B cell (primary cell): ENCODE measurements around the gene JMJD1C.

Experiments used
- EZH2 ChIP-seq: IDR thresholded peaks from 2 replicates; pipeline ENCODE4 v1.6.1; 2012; ENCODE audit warnings: borderline replicate concordance, low read depth, mild to moderate bottlenecking, moderate library complexity, low read length; ENCODE audit not compliant: insufficient read depth, poor library complexity, severe bottlenecking
- TF ChIP-seq, protein P1 (sequence below): fragments of 200-600 bp; IDR thresholded peaks from one replicate; pipeline ENCODE4 v1.8.0; 2022; ENCODE audit warnings: antibody characterized with exemption, mild to moderate bottlenecking

- TF ChIP-seq, protein P1, sequence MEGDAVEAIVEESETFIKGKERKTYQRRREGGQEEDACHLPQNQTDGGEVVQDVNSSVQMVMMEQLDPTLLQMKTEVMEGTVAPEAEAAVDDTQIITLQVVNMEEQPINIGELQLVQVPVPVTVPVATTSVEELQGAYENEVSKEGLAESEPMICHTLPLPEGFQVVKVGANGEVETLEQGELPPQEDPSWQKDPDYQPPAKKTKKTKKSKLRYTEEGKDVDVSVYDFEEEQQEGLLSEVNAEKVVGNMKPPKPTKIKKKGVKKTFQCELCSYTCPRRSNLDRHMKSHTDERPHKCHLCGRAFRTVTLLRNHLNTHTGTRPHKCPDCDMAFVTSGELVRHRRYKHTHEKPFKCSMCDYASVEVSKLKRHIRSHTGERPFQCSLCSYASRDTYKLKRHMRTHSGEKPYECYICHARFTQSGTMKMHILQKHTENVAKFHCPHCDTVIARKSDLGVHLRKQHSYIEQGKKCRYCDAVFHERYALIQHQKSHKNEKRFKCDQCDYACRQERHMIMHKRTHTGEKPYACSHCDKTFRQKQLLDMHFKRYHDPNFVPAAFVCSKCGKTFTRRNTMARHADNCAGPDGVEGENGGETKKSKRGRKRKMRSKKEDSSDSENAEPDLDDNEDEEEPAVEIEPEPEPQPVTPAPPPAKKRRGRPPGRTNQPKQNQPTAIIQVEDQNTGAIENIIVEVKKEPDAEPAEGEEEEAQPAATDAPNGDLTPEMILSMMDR, result no peak
- TF ChIP-seq EZH2, result no peak
Observed at GRCh38 chr10:63391812-63392211, 74.0 kb downstream of the JMJD1C start.
